ENCODE results near the gene MTMR12.
"Not testable (repeated sequence)": the region's sequence is repeated elsewhere in the genome, so short reads cannot be mapped to it uniquely, and the experiment has no call there.

Gene MTMR12

DNA sequence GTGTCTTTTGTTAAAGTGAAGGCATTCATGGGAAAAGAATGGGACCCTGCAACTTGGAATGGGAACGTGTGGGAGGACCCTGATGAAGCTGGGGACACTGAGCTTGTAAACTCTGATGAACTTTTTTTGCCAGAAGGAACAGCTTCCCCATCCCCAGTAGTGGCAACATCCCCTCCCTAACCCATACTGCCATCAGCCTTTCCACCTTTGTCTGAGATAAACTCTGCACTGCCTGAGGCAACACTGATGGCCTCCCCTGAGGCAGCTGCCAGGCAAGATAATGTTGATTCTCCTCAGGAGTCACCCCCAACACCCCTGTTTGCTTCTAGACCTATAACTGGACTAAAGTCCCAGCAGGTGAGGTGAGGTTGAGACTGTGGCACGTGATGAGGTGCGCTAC lies 24.6 kb downstream of the MTMR12 start:
- not testable (repeated sequence) for H3K36me3 ChIP-seq (ENCODE audit: control insufficient read depth, insufficient read depth, low read length); H3K9ac ChIP-seq (ENCODE audit: low read length); H3K4me1 ChIP-seq (ENCODE audit: control insufficient read depth, insufficient read depth, low read length); H3K27me3 ChIP-seq (ENCODE audit: control insufficient read depth, insufficient read depth, low read length); H3K27ac ChIP-seq (ENCODE audit: low read depth, low read length); H3K4me3 ChIP-seq (ENCODE audit: low read length)

DNA sequence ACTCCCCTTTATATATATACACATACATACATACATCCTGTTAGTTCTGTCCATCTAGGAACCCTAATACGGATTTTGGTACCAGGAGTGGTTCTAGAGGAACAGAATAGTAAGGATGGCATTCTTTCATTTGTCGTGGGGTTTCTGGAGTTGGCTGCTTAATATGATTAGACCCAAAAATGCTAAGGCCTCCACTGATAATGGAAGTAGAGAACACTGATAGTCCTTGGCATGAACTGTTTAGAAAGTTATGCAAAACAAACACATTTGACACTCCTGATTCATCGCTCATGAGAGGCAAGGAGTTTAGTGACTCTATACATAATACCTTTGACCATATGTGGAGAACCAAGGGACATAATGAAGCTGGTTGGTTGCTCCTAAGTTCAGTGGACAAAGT lies 25.2 kb downstream of the MTMR12 start:
- not testable (repeated sequence) for H3K4me1 ChIP-seq (ENCODE audit: control insufficient read depth, insufficient read depth, low read length); H3K27me3 ChIP-seq (ENCODE audit: control insufficient read depth, insufficient read depth, low read length); H3K27ac ChIP-seq (ENCODE audit: low read depth, low read length); H3K36me3 ChIP-seq (ENCODE audit: control insufficient read depth, insufficient read depth, low read length); H3K4me3 ChIP-seq (ENCODE audit: low read length); H3K9ac ChIP-seq (ENCODE audit: low read length)

DNA sequence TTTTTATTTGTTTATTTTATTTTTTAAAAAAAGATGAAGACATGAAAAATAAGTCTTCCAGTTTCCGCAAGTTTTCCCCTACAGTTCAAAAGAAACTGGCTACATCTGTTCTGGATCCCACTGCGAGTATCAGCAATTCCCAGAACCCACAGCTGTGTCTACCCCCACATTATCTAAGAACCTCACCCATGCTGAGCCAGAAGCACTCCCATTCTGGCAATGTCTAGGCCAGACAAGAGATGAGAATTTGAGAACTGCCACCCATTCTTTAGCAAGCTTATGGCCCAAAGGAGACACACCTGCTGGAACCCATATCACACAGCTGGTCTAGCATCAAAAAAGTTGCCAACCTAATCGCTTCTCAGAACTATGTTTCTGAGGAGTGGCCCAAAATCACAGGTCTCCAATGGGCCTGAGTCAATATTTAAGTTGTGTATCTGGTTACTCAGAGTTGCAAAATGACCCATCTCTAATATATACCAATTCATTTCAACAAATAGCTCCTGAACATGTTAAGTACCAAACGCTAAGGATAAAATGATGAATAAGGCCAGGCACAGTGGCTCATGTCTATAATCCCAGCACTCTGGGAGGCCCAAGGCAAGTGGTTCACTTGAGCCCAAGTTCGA lies 27.1 kb downstream of the MTMR12 start:
- Histone ChIP-seq H3K36me3 (ENCODE audit: control insufficient read depth, insufficient read depth, low read length) (no peaks in the 10 kb centered on the region), H3K27me3 (ENCODE audit: control insufficient read depth, insufficient read depth, low read length) (no peaks in the 10 kb centered on the region), H3K4me3 (ENCODE audit: low read length) (no peak overlapping the region), H3K9ac (ENCODE audit: low read length) (no peak overlapping the region), H3K4me1 (ENCODE audit: control insufficient read depth, insufficient read depth, low read length) (no peaks in the 10 kb centered on the region), H3K27ac (ENCODE audit: low read depth, low read length) (no peak overlapping the region)

DNA sequence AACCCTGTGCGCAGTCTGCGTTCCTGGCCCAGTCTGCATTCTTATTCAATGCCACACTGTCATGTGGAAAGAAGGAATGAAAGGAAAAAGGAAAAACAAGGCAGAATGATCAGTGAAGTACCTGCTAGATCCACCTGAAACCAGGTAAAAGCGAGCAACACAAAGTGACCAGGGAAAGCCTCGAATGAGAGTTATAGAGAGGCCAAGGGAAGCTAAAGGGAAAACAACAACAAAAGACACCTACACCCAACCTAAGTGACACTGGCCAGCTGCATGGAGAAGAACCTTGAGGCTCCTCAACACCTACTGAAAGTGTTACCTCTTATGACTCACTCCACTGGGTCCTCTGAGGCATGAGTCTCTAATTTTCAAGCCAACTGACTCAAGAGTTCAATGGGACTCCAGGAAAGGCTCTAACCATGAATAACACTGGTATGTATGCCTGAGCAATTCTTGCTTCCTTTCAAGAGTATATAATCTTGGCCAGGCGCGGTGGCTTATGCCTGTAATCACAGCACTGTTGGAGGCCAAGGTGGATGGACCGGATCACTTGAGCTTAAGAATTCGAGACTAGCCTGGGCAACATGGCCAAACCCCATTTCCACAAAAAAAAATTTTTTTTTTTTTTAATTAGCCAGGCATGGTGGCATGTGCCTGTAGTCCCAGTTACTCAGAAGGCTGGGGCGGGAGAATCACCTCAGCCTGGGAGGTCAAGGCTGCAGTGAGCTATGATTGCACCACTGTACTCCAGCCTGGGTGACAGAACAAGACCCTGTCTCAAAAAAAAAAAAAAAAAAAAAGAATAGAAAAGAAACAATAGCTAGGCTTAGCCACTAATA lies 29.0 kb downstream of the MTMR12 start:
- no peak overlapping the region for H3K9ac ChIP-seq (ENCODE audit: low read length)
- no peak overlapping the region for H3K27ac ChIP-seq (ENCODE audit: low read depth, low read length)
- H3K27me3 ChIP-seq (ENCODE audit: control insufficient read depth, insufficient read depth, low read length), result no peaks in the 10 kb centered on the region
- H3K4me3 ChIP-seq (ENCODE audit: low read length), result no peak overlapping the region
- H3K36me3 ChIP-seq (ENCODE audit: control insufficient read depth, insufficient read depth, low read length), result no peaks in the 10 kb centered on the region
- H3K4me1 ChIP-seq (ENCODE audit: control insufficient read depth, insufficient read depth, low read length), result no peaks in the 10 kb centered on the region

DNA sequence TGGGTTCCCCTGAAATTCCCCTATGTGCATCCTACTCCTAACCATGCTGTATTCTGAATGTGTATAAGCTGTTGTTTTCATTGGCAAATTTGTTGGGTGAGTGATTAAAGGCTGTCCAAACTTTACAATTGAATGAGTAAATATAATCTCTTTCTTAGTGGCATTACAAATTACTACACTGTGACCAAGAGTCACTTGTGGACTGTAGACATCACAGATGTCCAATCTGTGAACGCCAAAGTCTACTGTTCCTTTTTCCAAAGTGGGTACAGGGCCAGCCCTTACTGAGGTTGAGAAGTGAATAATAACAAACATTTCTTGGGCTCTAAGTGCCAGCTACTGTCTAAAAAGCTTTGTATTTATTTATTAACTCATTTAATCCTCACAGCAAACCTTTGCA lies 29.7 kb downstream of the MTMR12 start:
- H3K36me3 ChIP-seq (ENCODE audit: control insufficient read depth, insufficient read depth, low read length), result no peaks in the 10 kb centered on the region
- H3K27me3 ChIP-seq (ENCODE audit: control insufficient read depth, insufficient read depth, low read length), result no peaks in the 10 kb centered on the region
- no peak overlapping the region for H3K9ac ChIP-seq (ENCODE audit: low read length)
- H3K27ac ChIP-seq (ENCODE audit: low read depth, low read length), result no peak overlapping the region
- no peak overlapping the region for H3K4me3 ChIP-seq (ENCODE audit: low read length)
- no peaks in the 10 kb centered on the region for H3K4me1 ChIP-seq (ENCODE audit: control insufficient read depth, insufficient read depth, low read length)

DNA sequence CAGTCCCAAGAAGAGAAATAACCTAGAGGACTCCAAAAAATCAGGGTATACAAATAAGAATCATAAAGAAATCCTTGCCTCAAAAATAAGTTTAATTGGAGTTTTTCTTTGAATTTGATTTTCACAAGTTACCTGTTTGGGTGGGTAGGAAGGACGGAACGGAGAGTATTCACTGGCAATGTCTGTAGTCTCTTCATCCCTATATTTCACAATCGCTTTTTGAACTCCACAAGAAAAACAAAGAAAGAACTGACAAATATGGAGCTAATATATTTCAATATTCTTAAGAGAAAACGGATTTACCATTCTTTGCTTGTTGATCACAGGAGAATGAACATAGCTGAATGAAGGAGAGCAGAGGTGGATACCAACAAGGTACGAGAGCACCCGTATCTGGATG lies 30.1 kb downstream of the MTMR12 start:
- Histone ChIP-seq H3K27ac (ENCODE audit: low read depth, low read length) (no peak overlapping the region), H3K9ac (ENCODE audit: low read length) (no peak overlapping the region), H3K4me1 (ENCODE audit: control insufficient read depth, insufficient read depth, low read length) (no peaks in the 10 kb centered on the region), H3K4me3 (ENCODE audit: low read length) (no peak overlapping the region), H3K27me3 (ENCODE audit: control insufficient read depth, insufficient read depth, low read length) (no peaks in the 10 kb centered on the region), H3K36me3 (ENCODE audit: control insufficient read depth, insufficient read depth, low read length) (no peaks in the 10 kb centered on the region)

DNA sequence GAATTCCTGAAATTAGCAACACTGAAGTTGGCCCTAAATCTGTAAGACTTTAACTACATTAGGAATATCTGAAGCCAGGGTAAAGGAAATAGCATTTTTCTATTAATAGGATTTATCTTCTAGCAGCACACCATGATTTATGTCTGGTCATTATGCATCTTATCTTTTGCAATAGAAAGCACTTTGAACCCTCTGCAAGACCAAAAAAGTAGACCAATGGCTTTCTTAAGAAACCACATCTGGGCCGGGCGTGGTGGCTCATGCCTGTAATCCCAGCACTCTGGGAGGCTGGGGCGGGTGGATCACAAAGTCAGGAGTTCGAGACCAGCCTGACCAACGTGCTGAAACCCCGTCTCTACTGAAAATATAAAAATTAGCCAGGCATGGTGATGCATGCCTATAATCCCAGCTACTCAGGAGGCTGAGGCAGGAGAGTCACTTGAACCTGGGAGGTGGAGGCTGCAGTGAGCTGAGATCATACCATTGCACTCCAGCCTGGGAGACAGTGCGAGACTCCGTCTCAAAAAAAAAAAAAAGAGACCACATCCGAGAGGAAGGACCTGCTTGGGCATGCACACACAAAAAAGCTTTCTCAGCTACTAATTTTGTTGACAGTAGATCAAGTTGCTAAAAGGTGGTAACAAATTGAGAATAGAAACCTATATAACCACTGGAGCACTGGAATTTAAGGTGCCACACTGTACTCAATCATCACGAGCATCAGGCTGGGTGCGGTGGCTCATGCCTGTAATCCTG lies 31.2 kb downstream of the MTMR12 start:
- H3K9ac ChIP-seq (ENCODE audit: low read length); H3K36me3 ChIP-seq (ENCODE audit: control insufficient read depth, insufficient read depth, low read length); H3K4me1 ChIP-seq (ENCODE audit: control insufficient read depth, insufficient read depth, low read length); H3K4me3 ChIP-seq (ENCODE audit: low read length); H3K27ac ChIP-seq (ENCODE audit: low read depth, low read length); H3K27me3 ChIP-seq (ENCODE audit: control insufficient read depth, insufficient read depth, low read length): not testable (repeated sequence)

DNA sequence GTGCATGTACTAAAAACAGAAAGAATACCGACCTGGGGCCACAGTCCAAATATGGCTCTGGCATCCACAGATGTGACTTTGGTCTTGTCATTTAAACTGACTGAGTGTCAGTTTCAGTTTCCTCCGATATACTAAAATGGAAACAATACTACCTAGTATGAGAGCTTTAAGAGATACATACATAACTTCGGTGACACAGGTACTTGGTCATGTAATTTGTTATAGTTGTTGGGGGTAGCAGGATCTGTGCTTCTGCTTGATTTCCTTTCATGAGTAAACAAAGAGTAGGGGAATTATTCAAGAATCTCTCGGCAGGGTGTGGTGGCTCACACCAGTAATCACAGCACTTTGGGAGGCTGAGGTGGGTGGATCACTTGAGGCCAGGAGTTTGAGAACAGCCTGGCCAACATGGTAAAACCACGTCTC lies 32.1 kb downstream of the MTMR12 start:
- Histone ChIP-seq H3K9ac (ENCODE audit: low read length) (no peak overlapping the region), H3K27me3 (ENCODE audit: control insufficient read depth, insufficient read depth, low read length) (no peaks in the 10 kb centered on the region), H3K27ac (ENCODE audit: low read depth, low read length) (no peak overlapping the region), H3K36me3 (ENCODE audit: control insufficient read depth, insufficient read depth, low read length) (peaks cover 2% of the 10 kb centered on the region), H3K4me3 (ENCODE audit: low read length) (no peak overlapping the region), H3K4me1 (ENCODE audit: control insufficient read depth, insufficient read depth, low read length) (peaks cover 4% of the 10 kb centered on the region)

DNA sequence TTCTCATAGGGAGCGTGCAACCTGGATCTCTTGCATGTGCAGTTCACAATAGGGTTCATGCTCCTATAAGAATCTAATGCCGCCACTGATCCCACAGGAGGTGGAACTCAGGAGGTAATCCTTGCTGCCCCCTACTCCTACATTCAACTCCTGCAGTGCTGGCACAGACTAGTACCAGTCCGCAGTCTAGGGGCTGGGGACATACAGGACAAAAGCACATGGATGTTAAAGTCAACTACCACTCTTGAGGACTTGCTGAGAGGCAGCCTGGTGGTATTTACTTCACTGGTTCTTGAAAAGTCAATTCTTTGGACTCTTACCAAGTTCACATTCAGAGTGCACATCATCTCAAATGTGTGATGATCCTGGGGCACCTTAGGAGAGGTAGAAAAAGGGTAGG lies 33.0 kb downstream of the MTMR12 start:
- no peak overlapping the region for H3K27ac ChIP-seq (ENCODE audit: low read depth, low read length)

DNA sequence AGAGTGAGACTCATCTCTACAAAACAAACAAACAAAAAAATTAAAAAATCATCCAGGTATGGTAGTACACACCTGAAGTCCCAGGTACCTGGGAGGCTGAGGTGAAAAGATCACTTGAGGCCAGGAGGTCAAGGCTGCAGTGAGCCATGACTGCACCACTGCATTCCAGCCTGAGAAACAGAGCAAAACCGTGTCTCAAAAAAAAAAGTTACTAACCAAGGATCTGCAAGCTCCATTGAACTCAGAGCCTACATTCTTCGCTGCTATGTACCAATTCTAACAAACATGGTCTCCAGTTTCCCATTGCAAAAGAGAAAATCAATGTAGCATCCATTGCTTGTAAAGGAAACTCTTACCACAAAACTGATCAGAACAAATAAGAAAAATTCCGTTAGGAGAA lies 33.5 kb downstream of the MTMR12 start:
- H3K27me3 ChIP-seq (ENCODE audit: control insufficient read depth, insufficient read depth, low read length), result no peaks in the 10 kb centered on the region
- H3K4me3 ChIP-seq (ENCODE audit: low read length), result no peak overlapping the region
- H3K4me1 ChIP-seq (ENCODE audit: control insufficient read depth, insufficient read depth, low read length), result peaks cover 4% of the 10 kb centered on the region

More for the DNA sequence above, 33.0 kb downstream of the MTMR12 start:
- no peak overlapping the region for H3K4me3 ChIP-seq (ENCODE audit: low read length)
- peaks cover 4% of the 10 kb centered on the region for H3K4me1 ChIP-seq (ENCODE audit: control insufficient read depth, insufficient read depth, low read length)
- no peaks in the 10 kb centered on the region for H3K27me3 ChIP-seq (ENCODE audit: control insufficient read depth, insufficient read depth, low read length)
- H3K9ac ChIP-seq (ENCODE audit: low read length), result no peak overlapping the region
- H3K36me3 ChIP-seq (ENCODE audit: control insufficient read depth, insufficient read depth, low read length), result peaks cover 2% of the 10 kb centered on the region

DNA sequence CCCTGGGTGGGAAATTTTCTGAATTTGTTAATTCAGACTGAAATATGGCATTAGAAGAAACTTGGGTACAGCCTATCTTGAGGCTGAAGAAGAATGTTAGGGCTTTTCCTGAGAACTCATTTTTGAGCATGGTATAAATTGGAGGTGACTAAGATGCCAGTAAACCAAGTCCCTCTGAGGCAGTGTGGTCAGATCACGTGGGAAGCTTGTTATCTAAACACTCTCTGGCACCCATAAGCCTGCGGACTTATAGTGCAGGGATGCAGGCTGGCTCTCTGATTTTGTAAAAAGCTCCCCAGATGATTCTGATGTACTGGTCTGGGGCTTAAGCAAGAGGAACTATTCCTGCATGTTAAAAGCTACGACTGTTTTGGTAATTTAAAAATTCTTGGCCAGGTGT lies 34.3 kb downstream of the MTMR12 start:
- Histone ChIP-seq H3K4me1 (ENCODE audit: control insufficient read depth, insufficient read depth, low read length) (peaks cover 4% of the 10 kb centered on the region), H3K9ac (ENCODE audit: low read length) (no peak overlapping the region), H3K27me3 (ENCODE audit: control insufficient read depth, insufficient read depth, low read length) (no peaks in the 10 kb centered on the region), H3K27ac (ENCODE audit: low read depth, low read length) (no peak overlapping the region), H3K4me3 (ENCODE audit: low read length) (no peak overlapping the region), H3K36me3 (ENCODE audit: control insufficient read depth, insufficient read depth, low read length) (peaks cover 8% of the 10 kb centered on the region)

More for the DNA sequence above, 33.5 kb downstream of the MTMR12 start:
- H3K36me3 ChIP-seq (ENCODE audit: control insufficient read depth, insufficient read depth, low read length), result peaks cover 2% of the 10 kb centered on the region
- no peak overlapping the region for H3K27ac ChIP-seq (ENCODE audit: low read depth, low read length)
- H3K9ac ChIP-seq (ENCODE audit: low read length), result no peak overlapping the region

DNA sequence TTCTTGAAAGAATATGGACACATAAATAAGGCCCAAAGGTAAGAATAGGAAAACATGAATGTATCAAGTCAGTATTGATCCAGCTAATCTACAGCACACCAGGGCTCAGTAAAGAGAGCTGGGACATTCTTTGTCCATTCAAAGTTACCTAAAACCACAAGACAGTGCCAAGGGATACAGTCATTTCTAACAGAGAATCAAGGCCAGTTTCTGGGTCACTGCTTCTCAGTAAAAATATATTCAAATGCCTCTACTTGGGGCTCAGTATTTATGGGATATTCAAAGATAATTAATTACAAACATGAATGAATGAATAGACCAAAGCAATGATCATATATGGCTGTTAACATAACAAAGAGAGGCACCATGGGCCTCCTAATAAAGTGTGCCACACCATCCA lies 34.9 kb downstream of the MTMR12 start:
- peaks cover 11% of the 10 kb centered on the region for H3K36me3 ChIP-seq (ENCODE audit: control insufficient read depth, insufficient read depth, low read length)
- peaks cover 4% of the 10 kb centered on the region for H3K4me1 ChIP-seq (ENCODE audit: control insufficient read depth, insufficient read depth, low read length)
- no peaks in the 10 kb centered on the region for H3K27me3 ChIP-seq (ENCODE audit: control insufficient read depth, insufficient read depth, low read length)
- H3K9ac ChIP-seq (ENCODE audit: low read length), result no peak overlapping the region
- H3K4me3 ChIP-seq (ENCODE audit: low read length), result no peak overlapping the region
- no peak overlapping the region for H3K27ac ChIP-seq (ENCODE audit: low read depth, low read length)

Measured in rectal smooth muscle tissue (tissue), 1 donor.